SK-N-DZ (cell line): Measurements from ENCODE around the gene FAM200B.
"Not testable (repeated sequence)": the region's sequence is repeated elsewhere in the genome, so short reads cannot be mapped to it uniquely, and the experiment has no call there.

ENCODE experiments used
- DNase-seq: peaks from one replicate; pipeline ENCODE4 v3.0.0-alpha.2; 2015; ENCODE audit warnings: low spot score

Gene FAM200B

GRCh38 chr4:15695729-15696128 is 14.1 kb downstream of the FAM200B start:
- no peak for DNase-seq

DNA sequence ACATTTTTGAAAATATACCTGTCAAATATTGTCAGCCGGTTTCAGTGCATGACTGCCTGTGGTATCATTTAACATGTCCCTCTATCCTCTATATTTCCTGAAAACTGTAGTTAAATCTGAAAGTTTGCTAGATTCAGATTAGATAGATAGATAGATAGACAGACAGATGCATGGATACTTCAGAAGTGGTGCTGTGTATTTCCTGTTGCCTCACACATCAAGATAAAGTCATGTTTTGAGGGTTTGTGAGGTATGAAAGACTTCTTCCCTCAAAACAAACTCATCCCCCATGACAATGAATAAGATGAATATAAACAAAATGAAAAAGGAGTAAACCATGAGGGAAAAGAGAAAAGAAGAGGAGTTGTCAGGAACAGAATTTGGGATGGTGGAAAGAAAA is 15.2 kb downstream of the FAM200B start:
- no peak for DNase-seq

DNA sequence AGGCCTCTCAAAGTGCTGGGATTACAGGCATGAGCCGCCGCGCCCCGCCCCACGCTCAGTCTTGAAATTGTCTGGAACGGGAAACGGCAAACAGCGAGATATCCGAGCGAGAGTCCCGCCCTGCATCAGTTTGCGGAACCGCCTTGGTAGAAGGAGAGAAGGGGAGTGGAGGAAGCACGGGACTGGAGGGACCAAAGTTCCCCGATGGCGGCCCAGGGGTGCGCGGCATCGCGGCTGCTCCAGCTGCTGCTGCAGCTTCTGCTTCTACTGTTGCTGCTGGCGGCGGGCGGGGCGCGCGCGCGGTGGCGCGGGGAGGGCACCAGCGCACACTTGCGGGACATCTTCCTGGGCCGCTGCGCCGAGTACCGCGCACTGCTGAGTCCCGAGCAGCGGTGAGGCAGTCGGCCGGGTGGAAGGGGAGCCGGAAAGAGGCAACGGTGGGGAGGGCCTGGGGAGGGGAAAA is 21.3 kb downstream of the FAM200B start, which contains the start of gene BST1:
Gene BST1 (plus strand): TSS at position 125 of the 463 bp plus-strand sequence. CDS start 80 bp downstream, at position 205.
- peak; percentile 33 for DNase-seq

DNA sequence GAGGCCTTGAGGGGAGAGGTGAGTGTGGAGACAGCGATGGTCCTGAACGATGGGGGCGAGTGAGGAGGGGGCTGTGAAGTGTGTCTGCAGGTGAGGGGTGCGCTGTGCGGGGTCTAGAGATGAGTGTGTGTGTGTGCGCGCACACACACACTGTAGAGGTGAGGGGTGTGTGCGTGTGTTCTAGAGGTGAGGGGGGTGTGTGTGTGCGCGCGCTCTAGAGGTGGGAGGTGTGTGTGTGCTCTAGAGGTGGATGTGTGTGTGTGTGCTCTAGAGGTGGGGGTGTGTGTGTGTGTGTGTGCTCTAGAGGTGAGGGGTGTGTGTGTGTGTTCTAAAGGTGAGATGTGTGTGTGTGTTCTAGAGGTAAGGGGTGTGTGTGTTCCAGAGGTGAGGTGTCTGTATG is 21.8 kb downstream of the FAM200B start:
- no peak for DNase-seq

DNA sequence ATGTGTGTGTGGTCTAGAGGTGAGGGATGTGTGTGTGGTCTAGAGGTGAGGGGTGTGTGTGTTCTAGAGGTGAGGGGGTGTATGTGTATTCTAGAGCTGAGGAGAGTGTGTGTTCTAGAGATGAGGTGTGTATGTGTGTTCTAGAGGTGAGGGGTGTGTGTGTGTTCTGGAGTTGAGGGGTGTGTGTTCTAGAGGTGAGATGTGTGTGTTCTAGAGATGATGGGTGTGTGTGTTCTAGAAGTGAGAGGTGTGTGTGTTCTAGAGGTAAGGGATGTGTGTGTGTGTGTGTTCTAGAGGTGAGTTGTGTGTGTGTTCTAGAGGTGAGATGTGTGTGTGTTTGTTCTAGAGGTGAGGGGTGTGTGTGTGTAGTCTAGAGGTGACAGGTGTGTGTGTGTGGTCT is 22.5 kb downstream of the FAM200B start:
- DNase-seq, result no peak

DNA sequence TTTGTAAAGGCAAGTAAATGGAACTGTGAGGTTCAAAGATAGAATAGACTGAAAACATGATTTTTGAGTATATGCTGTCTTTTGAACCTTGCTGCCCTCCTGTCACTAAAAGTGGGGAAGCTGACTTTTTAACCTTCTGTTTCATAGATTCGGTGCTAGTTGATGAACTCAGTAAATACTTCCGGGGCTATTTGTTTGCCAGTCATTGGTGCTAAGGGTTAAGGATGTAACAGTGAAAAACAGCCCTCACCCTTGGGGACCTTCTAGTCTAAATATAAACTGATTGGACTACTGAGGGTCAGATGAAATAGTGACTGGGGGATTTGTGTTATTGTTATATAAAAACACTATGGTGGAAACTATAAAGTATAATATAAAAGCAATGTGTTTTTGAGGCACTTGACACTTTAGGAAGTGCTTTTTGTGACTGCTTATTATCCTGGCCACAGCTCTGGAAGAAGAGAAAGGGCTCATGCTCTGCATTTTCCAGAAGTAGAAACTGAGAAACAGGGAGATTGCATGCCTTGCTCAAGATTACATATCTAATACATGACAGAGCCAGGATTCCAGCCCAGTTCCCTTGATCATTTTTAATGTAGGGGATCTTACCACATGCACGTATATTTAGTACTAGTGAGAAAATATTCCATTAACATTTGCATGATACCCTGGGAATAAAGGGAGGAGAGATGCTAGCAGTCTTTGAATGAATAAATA is 25.2 kb downstream of the FAM200B start:
- DNase-seq, result no peak

- no peak for DNase-seq
Observed at GRCh38 chr4:15707363-15707715, 25.7 kb downstream of the FAM200B start.

- no peak for DNase-seq
Observed at GRCh38 chr4:15711762-15712161, 30.1 kb downstream of the FAM200B start.

GRCh38 chr4:15712214-15712613 is 30.6 kb downstream of the FAM200B start:
- no peak for DNase-seq

- DNase-seq, result no peak
Observed at GRCh38 chr4:15714141-15714540, 32.5 kb downstream of the FAM200B start.

GRCh38 chr4:15714646-15715435 is 33.2 kb downstream of the FAM200B start:
- no peak for DNase-seq

DNA sequence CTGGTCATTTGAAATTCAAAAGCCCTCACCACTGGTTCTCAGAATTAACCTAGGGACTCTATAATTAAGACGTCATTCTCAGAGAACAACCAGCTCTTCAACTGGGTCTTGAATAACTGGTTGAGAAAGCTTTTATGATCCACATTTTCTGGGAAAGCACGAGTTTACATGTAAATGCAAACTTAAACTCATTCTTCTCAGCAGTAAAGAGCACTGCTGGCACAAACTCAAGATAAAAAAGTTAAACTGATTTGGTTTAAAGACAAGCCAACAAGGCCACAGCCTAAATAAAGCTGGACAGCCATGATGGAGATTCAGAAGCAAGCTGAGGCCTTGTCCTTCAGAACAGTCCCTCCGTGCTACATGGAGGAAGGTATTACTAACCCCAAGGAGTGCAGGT is 34.5 kb downstream of the FAM200B start:
- no peak for DNase-seq

DNA sequence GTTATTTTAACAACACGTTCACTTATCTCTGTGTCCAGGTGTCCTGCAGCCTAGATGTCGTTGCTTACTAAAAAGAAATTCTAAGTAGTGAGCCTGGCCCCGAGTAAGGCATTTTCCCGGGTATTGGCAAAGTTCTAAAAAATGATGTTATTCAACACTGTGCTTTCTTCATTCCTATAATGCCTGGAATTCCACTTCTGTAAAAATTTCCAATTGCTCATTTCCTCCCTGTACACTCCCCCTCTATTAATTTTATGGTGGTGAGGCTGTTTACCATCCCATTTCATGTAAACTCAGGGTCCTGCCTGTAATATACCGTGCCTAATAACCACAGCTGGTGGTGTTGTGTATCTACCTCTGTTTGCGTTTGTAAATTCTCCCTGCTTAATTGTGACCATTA is 35.5 kb downstream of the FAM200B start:
- DNase-seq, result no peak

- DNase-seq, result no peak
Observed at GRCh38 chr4:15717657-15718416, 36.2 kb downstream of the FAM200B start.

DNA sequence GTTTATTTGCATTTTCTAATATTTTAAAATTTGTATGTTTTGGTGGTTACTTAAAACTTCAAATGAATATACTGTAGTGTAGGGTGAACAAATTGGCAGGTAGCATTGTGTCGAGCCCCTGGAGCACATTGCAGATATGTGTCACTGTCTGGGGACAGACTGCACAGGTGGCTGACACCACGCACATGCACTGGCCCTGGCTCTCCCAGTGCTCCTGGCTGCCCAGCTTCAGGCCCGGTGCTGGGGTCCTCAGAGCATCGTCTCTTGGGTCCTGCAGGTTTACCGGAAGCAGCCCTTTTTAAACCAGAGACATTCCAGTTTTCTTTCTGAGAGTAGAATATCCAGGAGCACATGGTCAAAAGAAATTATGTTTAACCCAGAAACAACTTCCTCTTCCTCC is 36.8 kb downstream of the FAM200B start:
- no peak for DNase-seq

- DNase-seq, result no peak
Observed at GRCh38 chr4:15718959-15719358, 37.3 kb downstream of the FAM200B start.

DNA sequence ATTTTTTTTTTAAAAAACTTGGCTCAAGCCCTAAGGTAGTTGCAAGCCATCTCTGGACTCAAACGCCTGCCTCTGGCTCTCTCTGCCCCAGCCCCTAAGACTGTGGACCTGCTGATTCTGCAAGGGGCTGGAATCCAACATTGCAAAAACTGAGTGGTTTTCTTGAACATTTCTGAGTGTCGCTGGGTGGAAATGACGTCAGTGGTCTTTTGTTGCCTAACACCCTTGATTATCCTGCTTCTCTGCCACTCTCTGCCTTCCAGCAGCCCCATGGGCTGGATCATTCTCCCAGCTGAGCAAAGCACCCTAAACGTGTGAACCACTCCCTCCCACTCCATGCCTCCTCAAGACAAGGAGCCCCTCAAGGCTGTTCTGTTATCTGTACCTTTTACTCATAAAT is 37.9 kb downstream of the FAM200B start:
- DNase-seq, result no peak

GRCh38 chr4:15720851-15721250 is 39.2 kb downstream of the FAM200B start:
- DNase-seq, result no peak

GRCh38 chr4:15725608-15726007 is 44.0 kb downstream of the FAM200B start:
- no peak for DNase-seq

DNA sequence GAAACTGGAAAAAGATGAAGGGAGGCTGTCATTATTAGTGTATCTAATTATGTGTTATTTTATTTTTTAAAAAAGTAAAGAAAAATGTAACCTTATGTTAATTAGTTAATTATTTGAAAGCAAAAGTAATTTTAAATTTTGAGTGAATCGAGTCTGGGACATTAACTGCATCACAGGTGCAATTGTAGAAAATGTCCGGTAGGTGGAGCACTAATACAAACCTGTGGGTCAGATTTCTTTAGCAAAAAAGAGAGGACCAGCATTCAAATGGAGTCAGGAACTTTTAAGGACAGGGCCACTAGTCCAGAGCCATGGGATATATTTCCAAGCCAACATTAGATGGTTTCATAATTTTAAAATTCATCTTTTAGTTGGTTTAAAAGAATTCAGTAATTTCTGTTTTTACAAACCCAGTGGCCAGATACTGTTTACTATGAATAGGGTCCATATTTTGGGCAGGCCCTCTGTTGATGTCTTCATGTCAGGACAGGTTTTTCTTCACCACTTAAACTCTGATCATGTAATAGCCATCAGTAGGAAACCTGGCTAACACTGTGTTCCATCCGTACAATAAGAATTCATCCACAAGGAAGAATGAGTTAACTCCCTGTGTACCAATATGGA is 48.4 kb downstream of the FAM200B start:
- DNase-seq, result peak; percentile 38

GRCh38 chr4:15733061-15733460 is 51.4 kb downstream of the FAM200B start:
- DNase-seq, result not testable (repeated sequence)

DNA sequence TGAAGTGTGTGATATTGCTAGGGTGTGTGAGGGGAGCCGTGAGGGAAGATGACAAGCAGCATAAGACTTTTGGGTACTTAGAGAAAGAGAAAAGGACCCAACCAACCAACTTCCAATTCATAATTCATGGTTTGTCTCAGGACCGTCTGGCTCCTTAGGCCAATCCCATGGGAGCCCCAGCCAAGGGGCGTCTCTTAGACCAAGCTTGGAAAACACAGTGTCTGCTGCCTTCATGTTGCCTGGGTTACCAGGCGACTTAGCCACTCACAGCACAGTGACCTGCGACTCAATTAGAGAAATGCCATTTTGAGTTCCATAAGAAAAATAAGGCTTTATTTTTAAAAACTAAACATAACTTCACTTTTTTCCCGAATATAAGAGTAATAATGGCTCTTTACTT is 53.9 kb downstream of the FAM200B start:
- peak; percentile 33 for DNase-seq
